Caco-2 (cell line): ENCODE measurements around the gene UFD1. TPM values are rescaled to one million over a fixed set of nuclear protein-coding genes. Genes with fewer than 3 reads are reported as not detected.

Experiments
- BruUV-seq: library from RNA; stranded (reverse); fragments of 400-500 nt; replicated peaks from 2 replicates; lab custom pipeline; 2021; lab: Mats Ljungman, UMichigan
- CTCF ChIA-PET: fragments of 300-600 bp; sonication (Branson Sonifier 250); formaldehyde crosslinking; loops from one replicate; lab custom pipeline; 2022; ENCODE audit warnings: antibody characterized with exemption; lab: Charles Lee
- POLR2A ChIA-PET: fragments of 300-600 bp; sonication (Branson Sonifier 250); formaldehyde crosslinking; loops from one replicate; lab custom pipeline; 2022; ENCODE audit warnings: antibody characterized with exemption; lab: Charles Lee
- DNase-seq, 2 experiments: peaks; one replicate each; pipeline versions ENCODE4 v3.0.0 to v3.0.0-alpha.2; 2020 to 2022
- H3K27me3 ChIP-seq: replicated peaks from 2 replicates; pipeline ENCODE4 v1.6.0; 2011; ENCODE audit warnings: low read length; ENCODE audit not compliant: control insufficient read depth, insufficient read depth
- H3K36me3 ChIP-seq: 2 replicates; pipeline ENCODE4 v1.5.1; 2011; ENCODE audit warnings: low read length; ENCODE audit not compliant: control insufficient read depth, insufficient read depth
- H3K4me1 ChIP-seq: fragments of 250-450 bp; sonication (Bioruptor Pico); 2 replicates; pipeline ENCODE4 v1.5.1; 2020; ENCODE audit warnings: mild to moderate bottlenecking
- H3K4me3 ChIP-seq: 2 replicates; pipeline ENCODE4 v1.5.1; 2011; ENCODE audit warnings: low read depth, mild to moderate bottlenecking, control low read depth, low read length
- H3K9me3 ChIP-seq: fragments of 250-450 bp; sonication (Bioruptor Pico); 2 replicates; pipeline ENCODE4 v1.5.1; 2020; ENCODE audit warnings: mild to moderate bottlenecking, moderate library complexity
- H3K27ac Mint-ChIP-seq: one replicate; pipeline ENCODE4 v1.8.0; 2022; ENCODE audit warnings: mixed read lengths; ENCODE audit not compliant: unreplicated experiment
- H3K27me3 Mint-ChIP-seq: one replicate; pipeline ENCODE4 v1.8.0; 2022; ENCODE audit warnings: mixed read lengths; ENCODE audit not compliant: insufficient read depth, unreplicated experiment
- H3K36me3 Mint-ChIP-seq: one replicate; pipeline ENCODE4 v1.8.0; 2022; ENCODE audit warnings: mild to moderate bottlenecking, mixed read lengths; ENCODE audit not compliant: insufficient read depth, unreplicated experiment
- H3K4me1 Mint-ChIP-seq: one replicate; pipeline ENCODE4 v1.8.0; 2022; ENCODE audit warnings: low read depth, mixed read lengths; ENCODE audit not compliant: unreplicated experiment
- H3K4me3 Mint-ChIP-seq: one replicate; pipeline ENCODE4 v1.8.0; 2022; ENCODE audit warnings: mild to moderate bottlenecking, moderate library complexity, mixed read lengths; ENCODE audit not compliant: unreplicated experiment
- H3K9me3 Mint-ChIP-seq: one replicate; pipeline ENCODE4 v1.8.0; 2022; ENCODE audit warnings: mixed read lengths; ENCODE audit not compliant: unreplicated experiment
- CTCF ChIP-seq, 2 experiments: fragments of 200-600 bp in 1 of 2; IDR thresholded peaks; 1 replicate in 1 of 2; 2 replicates in 1 of 2; pipeline versions ENCODE4 v1.5.1 to v1.8.0; 2011 to 2022; ENCODE audit warnings: antibody characterized with exemption in 1 of 2, control low read depth in 1 of 2, inconsistent platforms in 1 of 2, low read depth in 1 of 2, low read length in 1 of 2, mild to moderate bottlenecking in 1 of 2, moderate library complexity in 1 of 2; ENCODE audit not compliant: insufficient read depth in 1 of 2, severe bottlenecking in 1 of 2, unreplicated experiment in 1 of 2
- intact Hi-C: fragments of 100-400 bp; cut with micrococcal nuclease; formaldehyde crosslinking; loops from one replicate; pipeline ENCODE4 v1.10.0; 2022; ENCODE audit not compliant: unreplicated experiment
- total RNA-seq: library from RNA; stranded (reverse); gene quantifications from 2 replicates; pipeline ENCODE4 v1.2.3, GENCODE V29; 2022

UFD1 gene
- total RNA-seq, 1 experiment from 2014 or later = 102 TPM

- no peaks in the 10 kb centered on the region for H3K9me3 Mint-ChIP-seq
- POLR2A ChIA-PET = interaction anchor here (0.5 kb wide), 1 partner anchor 266 kb away, joined by 5 read pairs; no protein-coding TSS in a partner anchor
- intact Hi-C loops = no loop called here
- H3K4me1 ChIP-seq = no peaks in the 10 kb centered on the region
- no peaks in the 10 kb centered on the region for H3K27me3 Mint-ChIP-seq
- no TSS peak for BruUV-seq
- no peaks in the 10 kb centered on the region for H3K4me1 Mint-ChIP-seq
- H3K9me3 ChIP-seq = no peaks in the 10 kb centered on the region
- no peak overlapping the region for H3K4me3 ChIP-seq
- H3K27me3 ChIP-seq = no peaks in the 10 kb centered on the region
- no peak overlapping the region for H3K27ac Mint-ChIP-seq
- CTCF ChIA-PET = no interaction called here
- TF ChIP-seq CTCF (IDR thresholded peaks at IDR 0.05; ENCODE audit: insufficient read depth in 1 of 2, low read depth in 1 of 2, low read length in 1 of 2, severe bottlenecking in 1 of 2, unreplicated experiment in 1 of 2) = no peak
- no peak overlapping the region for H3K4me3 Mint-ChIP-seq
- no peak for DNase-seq
- no peaks in the 10 kb centered on the region for H3K36me3 ChIP-seq
- peaks cover 17% of the 10 kb centered on the region for H3K36me3 Mint-ChIP-seq
These were observed 36.8 kb upstream of the UFD1 start for GRCh38 chr22:19515654-19516377.

GRCh38 chr22:19514831-19515565 is 36.0 kb upstream of the UFD1 start:
- Mint-ChIP-seq H3K36me3 (peaks cover 17% of the 10 kb centered on the region), H3K27me3 (no peaks in the 10 kb centered on the region), H3K4me1 (no peaks in the 10 kb centered on the region), H3K4me3 (no peak overlapping the region), H3K27ac (no peak overlapping the region), H3K9me3 (no peaks in the 10 kb centered on the region)
- CTCF ChIA-PET = no interaction called here
- no peak for DNase-seq
- Histone ChIP-seq H3K4me3 (no peak overlapping the region), H3K4me1 (no peaks in the 10 kb centered on the region), H3K27me3 (no peaks in the 10 kb centered on the region), H3K36me3 (no peaks in the 10 kb centered on the region), H3K9me3 (no peaks in the 10 kb centered on the region)
- no peak for TF ChIP-seq CTCF (IDR thresholded peaks at IDR 0.05; ENCODE audit: insufficient read depth in 1 of 2, low read depth in 1 of 2, low read length in 1 of 2, severe bottlenecking in 1 of 2, unreplicated experiment in 1 of 2)
- POLR2A ChIA-PET = interaction anchor here (0.5 kb wide), 1 partner anchor 265 kb away, joined by 5 read pairs; no protein-coding TSS in a partner anchor
- BruUV-seq = no TSS peak
- intact Hi-C loops = no loop called here

GRCh38 chr22:19513823-19514222 is 34.8 kb upstream of the UFD1 start:
- no peak overlapping the region for H3K27ac Mint-ChIP-seq
- Histone ChIP-seq H3K9me3 (no peaks in the 10 kb centered on the region), H3K27me3 (no peaks in the 10 kb centered on the region), H3K36me3 (no peaks in the 10 kb centered on the region), H3K4me3 (no peak overlapping the region), H3K4me1 (no peaks in the 10 kb centered on the region)
- intact Hi-C loops = no loop called here
- H3K27me3 Mint-ChIP-seq = no peaks in the 10 kb centered on the region
- H3K4me3 Mint-ChIP-seq = no peak overlapping the region
- ChIA-PET CTCF (no interaction called here), POLR2A (no interaction called here)
- no TSS peak for BruUV-seq
- no peak for DNase-seq
- no peaks in the 10 kb centered on the region for H3K9me3 Mint-ChIP-seq
- H3K4me1 Mint-ChIP-seq = no peaks in the 10 kb centered on the region
- H3K36me3 Mint-ChIP-seq = peaks cover 17% of the 10 kb centered on the region
- TF ChIP-seq CTCF (IDR thresholded peaks at IDR 0.05; ENCODE audit: insufficient read depth in 1 of 2, low read depth in 1 of 2, low read length in 1 of 2, severe bottlenecking in 1 of 2, unreplicated experiment in 1 of 2) = no peak
